Tibial nerve (tissue), 4 donors: ENCODE results near the gene FREY1. TPM values are rescaled to one million over a fixed set of nuclear protein-coding genes. Genes with fewer than 3 reads are reported as not detected.
A peak's percentile ranks its signal among the peaks of the same experiment; 100 is the strongest.

Source experiments
- DNase-seq, 2 donors: peaks; one replicate each; pipeline ENCODE4 v3.0.0-alpha.2; 2019; ENCODE audit warnings: low spot score in 2 of 2
- H3K27ac ChIP-seq, 4 donors: fragments of 200-600 bp; sonication (generic) in 3 of 4; one replicate each; pipeline ENCODE4 v1.5.1; 2017 to 2019; ENCODE audit warnings: mild to moderate bottlenecking in 1 of 4
- H3K27me3 ChIP-seq, 2 donors: fragments of 200-600 bp; sonication (generic) in 1 of 2; one replicate each; pipeline versions ENCODE4 v1.5.1 to v1.6.0; 2017 to 2019
- H3K36me3 ChIP-seq, 3 donors: fragments of 200-600 bp; sonication (generic); one replicate each; pipeline ENCODE4 v1.5.1; 2018 to 2019
- H3K4me1 ChIP-seq, 4 donors: fragments of 200-600 bp; sonication (generic) in 3 of 4; one replicate each; pipeline ENCODE4 v1.5.1; 2017 to 2019
- H3K4me3 ChIP-seq, 4 donors: fragments of 200-600 bp; sonication (generic) in 3 of 4; one replicate each; pipeline ENCODE4 v1.5.1; 2017 to 2019; ENCODE audit warnings: mild to moderate bottlenecking in 1 of 4, moderate library complexity in 1 of 4
- H3K9me3 ChIP-seq, 4 donors: fragments of 200-600 bp; sonication (generic) in 3 of 4; one replicate each; pipeline ENCODE4 v1.5.1; 2017 to 2019
- EP300 ChIP-seq, 2 donors: sonication (generic); formaldehyde crosslinking; IDR thresholded peaks; one replicate each; pipeline ENCODE4 v1.6.1; 2017; ENCODE audit warnings: antibody characterized with exemption in 2 of 2, mild to moderate bottlenecking in 1 of 2
- POLR2A ChIP-seq, 2 donors: fragments of 450-650 bp; IDR thresholded peaks; one replicate each; pipeline ENCODE4 v1.6.1; 2017; ENCODE audit warnings: antibody characterized with exemption in 2 of 2, mild to moderate bottlenecking in 2 of 2, moderate library complexity in 2 of 2
- WGBS, 2 donors: methylation state at CpG; one replicate each; pipeline ENCODE4 v1.1.5; 2018; 5-methylcytosine and 5-hydroxymethylcytosine counted together
- total RNA-seq, 4 donors: library from RNA; depleted of rRNA; stranded (reverse); fragments of >200 nt; gene quantifications; one replicate each; pipeline ENCODE4 v1.1.0, GENCODE V29; 2016
- TF ChIP-seq, protein P1 (sequence below), 5 experiments: fragments of 200-600 bp in 3 of 5; fragments of 450-650 bp in 2 of 5; sonication (generic) in 3 of 5; IDR thresholded peaks; one replicate each; pipeline ENCODE4 v1.5.1; 2016 to 2019; ENCODE audit warnings: antibody characterized with exemption in 5 of 5, mild to moderate bottlenecking in 3 of 5, moderate library complexity in 2 of 5

FREY1 gene
- total RNA-seq, 4 donors from 2014 or later: 1.0 to 7.2 TPM; not detected in 2

DNA sequence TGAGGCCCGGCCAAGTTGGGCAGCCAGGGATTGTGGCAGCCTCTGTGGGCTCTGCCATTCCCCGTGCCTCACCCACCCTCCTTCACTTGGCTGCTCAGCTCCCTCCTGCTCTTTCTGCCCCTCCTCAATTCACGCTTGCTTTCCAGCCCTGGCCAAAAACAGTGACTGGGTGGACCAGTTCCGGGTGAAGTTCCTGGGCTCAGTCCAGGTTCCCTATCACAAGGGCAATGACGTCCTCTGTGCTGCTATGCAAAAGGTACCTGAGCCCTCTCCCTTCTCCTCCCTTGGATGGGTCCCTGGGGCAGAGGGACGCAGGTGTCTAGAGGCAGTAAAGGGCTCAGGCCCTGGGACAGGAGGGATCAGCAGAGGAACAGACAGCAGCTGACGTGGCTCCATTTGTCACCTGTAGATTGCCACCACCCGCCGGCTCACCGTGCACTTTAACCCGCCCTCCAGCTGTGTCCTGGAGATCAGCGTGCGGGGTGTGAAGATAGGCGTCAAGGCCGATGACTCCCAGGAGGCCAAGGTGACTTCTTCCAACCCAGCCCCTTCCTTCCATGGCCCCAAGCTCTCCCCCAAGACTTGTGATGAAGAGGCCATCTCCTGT lies 2.7 kb downstream of the FREY1 start:
- H3K4me1 ChIP-seq: peaks cover 0 to 36% (median 11%) of the 10 kb centered on the region in 4 donors
- H3K27me3 ChIP-seq: no peaks in the 10 kb centered on the region
- WGBS, 2 donors: 81 to 91% methylated on average over 13 to 15 of the region's 15 CpGs
- H3K36me3 ChIP-seq: peaks cover 0 to 47% (median 4%) of the 10 kb centered on the region in 3 donors
- no peak overlapping the region for H3K4me3 ChIP-seq
- peak overlapping the region in 2 of 4 donors; percentile 82 to 90 for H3K27ac ChIP-seq
- no peak for DNase-seq
- no peaks in the 10 kb centered on the region for H3K9me3 ChIP-seq
- TF ChIP-seq, protein P1, sequence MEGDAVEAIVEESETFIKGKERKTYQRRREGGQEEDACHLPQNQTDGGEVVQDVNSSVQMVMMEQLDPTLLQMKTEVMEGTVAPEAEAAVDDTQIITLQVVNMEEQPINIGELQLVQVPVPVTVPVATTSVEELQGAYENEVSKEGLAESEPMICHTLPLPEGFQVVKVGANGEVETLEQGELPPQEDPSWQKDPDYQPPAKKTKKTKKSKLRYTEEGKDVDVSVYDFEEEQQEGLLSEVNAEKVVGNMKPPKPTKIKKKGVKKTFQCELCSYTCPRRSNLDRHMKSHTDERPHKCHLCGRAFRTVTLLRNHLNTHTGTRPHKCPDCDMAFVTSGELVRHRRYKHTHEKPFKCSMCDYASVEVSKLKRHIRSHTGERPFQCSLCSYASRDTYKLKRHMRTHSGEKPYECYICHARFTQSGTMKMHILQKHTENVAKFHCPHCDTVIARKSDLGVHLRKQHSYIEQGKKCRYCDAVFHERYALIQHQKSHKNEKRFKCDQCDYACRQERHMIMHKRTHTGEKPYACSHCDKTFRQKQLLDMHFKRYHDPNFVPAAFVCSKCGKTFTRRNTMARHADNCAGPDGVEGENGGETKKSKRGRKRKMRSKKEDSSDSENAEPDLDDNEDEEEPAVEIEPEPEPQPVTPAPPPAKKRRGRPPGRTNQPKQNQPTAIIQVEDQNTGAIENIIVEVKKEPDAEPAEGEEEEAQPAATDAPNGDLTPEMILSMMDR (IDR thresholded peaks at IDR 0.05): no peak
- TF ChIP-seq POLR2A (IDR thresholded peaks at IDR 0.05): no peak

DNA sequence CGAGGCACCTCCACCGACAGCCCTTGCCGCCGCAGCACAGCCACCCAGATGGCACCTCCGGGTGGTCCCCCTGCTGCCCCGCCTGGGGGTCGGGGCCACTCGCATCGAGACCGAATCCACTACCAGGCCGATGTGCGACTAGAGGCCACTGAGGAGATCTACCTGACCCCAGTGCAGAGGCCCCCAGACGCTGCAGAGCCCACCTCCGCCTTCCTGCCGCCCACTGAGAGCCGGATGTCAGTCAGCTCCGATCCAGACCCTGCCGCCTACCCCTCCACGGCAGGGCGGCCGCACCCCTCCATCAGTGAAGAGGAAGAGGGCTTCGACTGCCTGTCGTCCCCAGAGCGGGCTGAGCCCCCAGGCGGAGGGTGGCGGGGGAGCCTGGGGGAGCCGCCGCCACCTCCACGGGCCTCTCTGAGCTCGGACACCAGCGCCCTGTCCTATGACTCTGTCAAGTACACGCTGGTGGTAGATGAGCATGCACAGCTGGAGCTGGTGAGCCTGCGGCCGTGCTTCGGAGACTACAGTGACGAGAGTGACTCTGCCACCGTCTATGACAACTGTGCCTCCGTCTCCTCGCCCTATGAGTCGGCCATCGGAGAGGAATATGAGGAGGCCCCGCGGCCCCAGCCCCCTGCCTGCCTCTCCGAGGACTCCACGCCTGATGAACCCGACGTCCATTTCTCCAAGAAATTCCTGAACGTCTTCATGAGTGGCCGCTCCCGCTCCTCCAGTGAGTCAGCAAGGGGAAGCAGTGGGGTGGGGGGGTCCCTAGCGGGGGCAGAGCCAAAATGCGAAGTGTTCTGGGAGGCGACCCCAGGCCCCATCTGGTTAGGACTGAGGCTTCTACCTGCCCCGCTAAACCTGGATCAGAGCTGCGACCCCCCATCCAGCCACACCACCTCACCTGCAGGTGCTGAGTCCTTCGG lies 4.4 kb downstream of the FREY1 start:
- Histone ChIP-seq H3K4me1 (peaks cover 0 to 48% (median 17%) of the 10 kb centered on the region in 4 donors), H3K4me3 (no peak overlapping the region), H3K27me3 (no peaks in the 10 kb centered on the region), H3K27ac (peak overlapping the region; percentile 12 to 90 (median 56)), H3K9me3 (no peaks in the 10 kb centered on the region), H3K36me3 (peaks cover 0 to 41% (median 0%) of the 10 kb centered on the region in 3 donors)
- no peak for TF ChIP-seq EP300 (IDR thresholded peaks at IDR 0.05)
- TF ChIP-seq, protein P1 (IDR thresholded peaks at IDR 0.05): no peak
- no peak for TF ChIP-seq POLR2A (IDR thresholded peaks at IDR 0.05)
- DNase-seq: no peak
- WGBS, 2 donors: 88 to 90% methylated on average over 43 to 44 of the region's 56 CpGs

DNA sequence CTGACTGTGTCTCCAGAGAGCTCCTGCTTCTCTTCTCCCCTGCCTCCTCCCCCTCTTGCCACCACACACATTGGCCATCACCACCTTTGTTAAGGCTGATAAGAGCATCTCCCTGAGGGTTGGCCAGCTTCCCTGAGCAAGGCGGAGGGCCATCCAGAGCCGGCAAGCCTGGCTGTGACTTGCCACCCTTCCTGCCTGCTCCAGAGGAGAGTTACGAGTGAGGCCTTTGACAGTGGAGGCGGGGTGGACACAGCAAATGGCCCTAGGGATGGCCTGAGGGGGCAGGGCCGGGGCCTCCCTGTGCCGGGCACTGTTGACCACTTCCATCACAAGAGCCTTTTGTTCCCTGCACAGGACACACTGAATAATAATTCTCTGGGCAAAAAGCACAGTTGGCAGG lies 5.4 kb downstream of the FREY1 start:
- peaks cover 0 to 41% (median 0%) of the 10 kb centered on the region in 3 donors for H3K36me3 ChIP-seq
- H3K4me1 ChIP-seq: peaks cover 0 to 44% (median 17%) of the 10 kb centered on the region in 4 donors
- peak overlapping the region in 3 of 4 donors; percentile 7 to 67 (median 63) for H3K4me3 ChIP-seq
- no peak for DNase-seq
- 54 to 88% methylated on average over 6 of the region's 6 CpGs for WGBS, 2 donors
- TF ChIP-seq, protein P1 (IDR thresholded peaks at IDR 0.05): no peak
- TF ChIP-seq POLR2A (IDR thresholded peaks at IDR 0.05) (peak in 1 of 2 donors; percentile 17), EP300 (IDR thresholded peaks at IDR 0.05) (peak in 1 of 2 donors; percentile 59)
- H3K9me3 ChIP-seq: no peaks in the 10 kb centered on the region
- H3K27me3 ChIP-seq: no peaks in the 10 kb centered on the region
- H3K27ac ChIP-seq: peak overlapping the region; percentile 32 to 90 (median 74)

DNA sequence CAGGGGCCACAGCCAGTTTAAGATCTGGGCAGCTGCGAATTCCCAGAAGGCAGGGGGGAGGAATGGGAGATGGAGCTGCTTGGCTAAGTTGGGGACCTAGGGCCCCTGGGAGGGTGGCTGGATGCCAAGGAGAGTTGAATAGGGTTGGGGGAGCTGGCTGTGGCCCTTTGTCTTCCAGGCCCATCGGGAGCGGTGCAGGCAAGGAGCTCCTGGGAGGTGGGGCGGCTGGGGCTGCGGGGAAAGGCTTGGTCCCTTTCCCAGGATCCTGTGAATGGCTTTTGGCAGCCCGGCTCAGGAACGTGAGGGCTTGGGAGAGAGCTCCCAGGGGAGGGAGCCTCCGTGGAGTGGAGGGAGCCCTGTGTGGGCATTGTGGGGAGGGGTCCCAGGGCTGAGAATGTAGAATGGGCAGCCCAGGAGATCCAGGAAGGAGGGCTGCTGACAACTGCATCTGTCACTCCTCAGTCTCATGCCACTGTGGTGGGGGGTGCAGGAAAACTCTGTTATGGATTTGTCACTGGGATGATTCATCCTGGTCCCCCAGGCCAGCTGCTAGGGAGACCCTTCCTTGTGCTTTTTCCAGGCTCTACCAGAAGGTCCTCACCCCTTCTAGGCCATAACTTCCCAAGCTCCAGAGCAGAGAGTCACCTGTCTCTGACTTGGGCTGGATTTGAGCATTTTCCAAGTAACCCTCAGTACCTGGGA lies 6.0 kb downstream of the FREY1 start:
- Histone ChIP-seq H3K4me3 (peak overlapping the region; percentile 42 to 67 (median 57)), H3K36me3 (peaks cover 0 to 41% (median 0%) of the 10 kb centered on the region in 3 donors), H3K27me3 (no peaks in the 10 kb centered on the region), H3K27ac (peak overlapping the region; percentile 32 to 90 (median 74)), H3K4me1 (peaks cover 0 to 48% (median 17%) of the 10 kb centered on the region in 4 donors), H3K9me3 (no peaks in the 10 kb centered on the region)
- 15 to 17% methylated on average over 8 of the region's 8 CpGs for WGBS, 2 donors
- TF ChIP-seq POLR2A (IDR thresholded peaks at IDR 0.05) (no peak), EP300 (IDR thresholded peaks at IDR 0.05) (no peak)
- TF ChIP-seq, protein P1 (IDR thresholded peaks at IDR 0.05): no peak
- no peak for DNase-seq
